OCI-LY7 (cell line): Measurements from ENCODE around the gene SLFN5.

Experiments
- CTCF ChIP-seq: fragments of 200-600 bp; sonication (generic); conservative IDR thresholded peaks from 2 replicates; pipeline ENCODE4 v1.5.1; 2014; ENCODE audit warnings: mild to moderate bottlenecking, antibody characterized with exemption, low read length, moderate library complexity, mixed read lengths
- EZH2phosphoT487 ChIP-seq: fragments of 200-600 bp; sonication (generic); IDR thresholded peaks from 2 replicates; pipeline ENCODE4 v1.6.1; 2018; ENCODE audit warnings: low read depth, borderline replicate concordance, mild to moderate bottlenecking, mixed run types, antibody characterized with exemption, low read length, moderate library complexity, mixed read lengths

- TF ChIP-seq CTCF (no peak), EZH2phosphoT487 (no peak)
These were observed 15.3 kb upstream of the SLFN5 start for GRCh38 chr17:35227546-35227945.
